ENCODE measurements around the gene ZNF287. TPM values are rescaled to one million over a fixed set of nuclear protein-coding genes. Genes with fewer than 3 reads are reported as not detected.

ZNF287 gene
- 1 to 10 TPM; 3.8 to 6.4 (median 4.8) TPM for total RNA-seq

DNA sequence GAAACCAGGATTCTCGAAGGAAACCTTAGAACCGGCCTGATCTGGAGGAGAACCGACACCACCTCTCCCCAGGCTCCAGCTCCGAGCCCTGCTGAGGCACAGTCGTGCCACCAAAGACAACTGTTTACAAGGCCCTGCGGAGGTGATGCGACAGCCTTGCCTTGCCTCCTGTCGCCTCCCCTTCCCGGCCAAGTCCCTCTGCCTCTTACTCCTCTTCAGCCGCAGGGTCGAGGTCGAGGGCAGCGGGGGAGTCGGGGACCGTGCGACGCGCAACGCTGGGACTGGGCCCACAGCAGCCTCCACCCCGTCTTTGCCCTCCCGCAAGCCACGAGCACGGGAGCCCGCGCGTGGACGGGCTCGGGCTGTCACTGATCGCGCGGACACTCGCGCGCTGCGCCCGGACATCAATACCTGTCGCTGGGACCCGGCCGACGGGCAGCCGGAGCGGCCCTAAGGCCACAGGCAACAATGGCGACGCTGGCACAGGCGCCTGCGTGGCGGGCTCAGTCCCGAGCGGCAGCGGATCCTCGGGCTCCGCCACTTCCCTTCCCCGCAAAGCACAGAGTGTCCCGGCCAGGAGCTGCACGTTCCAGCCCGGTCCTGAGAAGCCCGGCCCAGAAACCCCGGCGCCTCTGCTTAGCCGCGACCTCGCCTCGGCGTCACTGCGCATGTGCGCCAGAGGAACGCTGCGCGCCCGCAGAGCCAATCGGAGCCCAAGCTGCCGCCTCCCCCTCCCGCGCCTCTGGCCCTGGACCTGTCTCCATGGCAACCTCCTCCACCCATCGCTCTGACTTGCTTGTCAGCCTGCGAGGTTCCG lies at the start of gene ZNF287:
TSS of gene ZNF287 (minus strand) at position 664 of the 817 bp plus-strand sequence. CDS start 1,473 bp downstream, outside the sequence.
- TF ChIP-seq CTCF (IDR thresholded peaks at IDR 0.05; ENCODE audit: low read depth): no peak

- no peak for TF ChIP-seq CTCF (IDR thresholded peaks at IDR 0.05; ENCODE audit: low read depth)
Measured at GRCh38 chr17:16617481-16618060, 48.6 kb upstream of the ZNF287 start.

- TF ChIP-seq CTCF (IDR thresholded peaks at IDR 0.05; ENCODE audit: low read depth): no peak
Measured at GRCh38 chr17:16599537-16599936, 30.5 kb upstream of the ZNF287 start.

DNA sequence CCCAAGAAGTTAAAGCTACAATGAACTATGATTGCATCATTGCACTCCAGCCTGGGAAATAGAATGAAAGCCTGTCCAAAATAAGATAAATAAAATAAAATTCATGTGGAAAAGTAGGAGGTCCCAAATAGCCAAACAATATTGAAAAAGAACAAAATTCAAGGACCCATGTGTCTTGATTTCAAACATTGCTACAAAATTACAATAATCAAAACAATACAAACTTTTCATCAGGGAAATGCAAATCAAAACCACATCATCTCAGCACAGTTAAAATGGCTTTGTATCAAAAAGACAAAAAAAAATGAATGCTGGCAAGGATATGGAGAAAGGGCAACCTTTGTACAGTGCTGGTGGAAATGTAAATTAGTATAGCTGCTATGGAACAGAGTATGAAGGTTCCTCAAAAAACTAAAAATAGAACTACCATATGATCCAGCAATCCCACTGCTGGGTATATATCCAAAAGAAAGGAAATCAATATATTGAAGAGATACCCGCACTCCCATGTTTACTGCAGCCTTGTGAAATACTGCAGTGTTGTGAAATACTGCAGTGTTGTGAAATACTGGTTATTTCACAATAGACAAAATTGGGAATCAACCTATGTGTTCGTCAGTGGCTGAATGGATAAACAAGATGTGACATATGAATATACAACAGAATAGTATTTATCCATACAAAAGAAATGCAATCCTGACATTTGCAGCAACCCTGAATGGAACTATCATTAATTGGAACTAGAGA lies 24.5 kb upstream of the ZNF287 start:
- TF ChIP-seq CTCF (IDR thresholded peaks at IDR 0.05; ENCODE audit: low read depth): no peak

DNA sequence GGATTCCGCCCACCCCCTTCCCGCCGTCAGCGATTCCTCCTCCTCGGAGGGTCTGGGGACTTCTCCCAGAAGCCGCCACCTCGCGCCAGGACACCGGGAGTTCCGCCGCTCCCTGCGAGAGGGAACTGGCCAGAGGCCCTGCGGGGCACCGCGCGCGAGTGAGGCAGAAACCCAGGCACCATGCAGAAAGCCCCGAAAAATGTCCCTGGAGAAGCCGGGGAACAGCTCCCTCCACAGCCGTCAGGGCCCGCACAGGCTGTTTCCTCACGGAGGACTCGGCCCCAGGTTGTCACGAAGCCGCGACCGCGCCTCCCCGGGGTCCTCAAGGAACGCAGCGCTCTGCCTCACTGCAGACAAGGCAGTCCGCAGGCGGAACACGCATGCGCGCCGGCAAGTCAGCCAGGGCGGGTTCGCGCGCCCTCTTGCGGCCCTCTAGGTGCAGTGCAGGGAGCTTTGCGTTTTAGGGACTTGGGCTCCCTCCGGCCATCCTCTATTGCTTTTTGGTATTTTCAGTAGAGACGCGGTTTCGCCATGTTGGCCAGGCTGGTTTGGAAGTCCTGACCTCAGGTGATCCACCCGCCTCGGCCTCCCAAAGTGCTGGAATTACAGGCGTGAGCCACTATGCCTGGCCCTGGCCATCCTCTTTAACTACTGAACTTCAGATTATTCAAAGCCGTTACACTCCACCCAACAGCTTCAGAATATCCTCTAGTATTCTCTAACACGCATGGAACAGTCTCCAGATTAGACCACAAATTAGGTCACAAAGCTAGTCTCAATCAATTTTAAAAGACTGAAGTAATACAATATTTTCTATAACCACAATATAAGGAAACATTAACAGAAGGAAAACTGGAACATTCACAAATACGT lies 20.3 kb upstream of the ZNF287 start:
- TF ChIP-seq CTCF (IDR thresholded peaks at IDR 0.05; ENCODE audit: low read depth): no peak

DNA sequence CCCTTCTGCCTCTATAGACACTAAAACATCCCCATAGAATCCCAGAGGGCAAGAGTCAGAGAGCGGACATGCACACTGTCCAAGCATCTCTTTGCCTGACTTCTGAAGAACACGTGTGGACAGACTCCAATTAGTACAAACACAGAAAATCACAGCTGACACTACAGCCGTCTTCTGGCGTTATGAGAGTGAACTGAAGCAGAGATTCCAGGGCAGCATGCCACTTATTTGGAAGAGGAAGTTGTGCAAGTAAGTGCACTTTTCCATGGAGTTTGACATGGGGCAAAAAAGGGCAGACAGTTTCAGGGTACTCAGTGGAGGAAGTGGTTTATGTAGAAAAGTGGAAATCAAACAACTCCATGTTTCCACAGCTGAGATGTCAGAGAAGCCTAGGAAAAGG lies 16.8 kb upstream of the ZNF287 start:
- TF ChIP-seq CTCF (IDR thresholded peaks at IDR 0.05; ENCODE audit: low read depth): no peak
